ENCODE data around the gene COX7A1. TPM values are rescaled to one million over a fixed set of nuclear protein-coding genes. Genes with fewer than 3 reads are reported as not detected.

Gene COX7A1
- total RNA-seq, 2 experiments from 2014 or later: not detected

GRCh38 chr19:36115453-36116343 lies 36.5 kb downstream of the COX7A1 start, which contains the start of gene TBCB:
TSS of gene TBCB (plus strand) at chr19:36115468. CDS start at chr19:36115561, 93 bp downstream.
- POLR2A ChIA-PET: interaction anchor here (0.7 to 1.0 kb wide), 2 partner anchors 12 to 54 kb away, joined by 3 read pairs; no protein-coding TSS in a partner anchor
- peaks cover 36% of the 10 kb centered on the region for H3K36me3 Mint-ChIP-seq (ENCODE audit: low read depth)

GRCh38 chr19:36114721-36115452 lies 37.4 kb downstream of the COX7A1 start, which contains the start of gene POLR2I:
TSS of gene POLR2I (minus strand) at chr19:36114875. CDS start at chr19:36114856, 19 bp downstream.
- peaks cover 34% of the 10 kb centered on the region for H3K36me3 Mint-ChIP-seq (ENCODE audit: low read depth)
- POLR2A ChIA-PET: interaction anchor here (0.7 to 1.0 kb wide), 2 partner anchors 13 to 53 kb away, joined by 3 read pairs; no protein-coding TSS in a partner anchor
- H3K4me1 Mint-ChIP-seq: peaks cover 41% of the 10 kb centered on the region
- H3K9me3 Mint-ChIP-seq: no peaks in the 10 kb centered on the region
- H3K4me3 Mint-ChIP-seq: peak within 1 kb of the TSS; percentile 98
- H3K27ac Mint-ChIP-seq: peak within 1 kb of the TSS; percentile 95
- peak; percentile 100 for DNase-seq
- CTCF ChIA-PET: interaction anchor here (0.6 to 7.3 kb wide), 4 partner anchors 11 to 97 kb away, joined by 3 to 47 read pairs (median 6); no protein-coding TSS in a partner anchor
- no peaks in the 10 kb centered on the region for H3K27me3 Mint-ChIP-seq

More at GRCh38 chr19:36115453-36116343, 36.5 kb downstream of the COX7A1 start, which contains the start of gene TBCB:
- H3K27ac Mint-ChIP-seq: peak within 1 kb of the TSS; percentile 95
- H3K27me3 Mint-ChIP-seq: no peaks in the 10 kb centered on the region
- DNase-seq: peak; percentile 90
- peak within 1 kb of the TSS; percentile 98 for H3K4me3 Mint-ChIP-seq
- H3K9me3 Mint-ChIP-seq: no peaks in the 10 kb centered on the region
- CTCF ChIA-PET: interaction anchor here (0.6 to 7.3 kb wide), 4 partner anchors 11 to 96 kb away, joined by 3 to 47 read pairs (median 6); no protein-coding TSS in a partner anchor
- peaks cover 43% of the 10 kb centered on the region for H3K4me1 Mint-ChIP-seq

- Mint-ChIP-seq H3K4me1 (peaks cover 39% of the 10 kb centered on the region), H3K27ac (peak overlapping the region; percentile 95), H3K9me3 (no peaks in the 10 kb centered on the region), H3K36me3 (ENCODE audit: low read depth) (peaks cover 28% of the 10 kb centered on the region), H3K4me3 (peak overlapping the region; percentile 98), H3K27me3 (no peaks in the 10 kb centered on the region)
- ChIA-PET CTCF (interaction anchor here (1.6 to 7.3 kb wide), 2 partner anchors 10 to 13 kb away, joined by 9 to 47 read pairs; no protein-coding TSS in a partner anchor), POLR2A (interaction anchor here (1.0 kb wide), 1 partner anchor 14 kb away, joined by 3 read pairs; no protein-coding TSS in a partner anchor)
- DNase-seq: peak; percentile 41
These were observed 38.1 kb downstream of the COX7A1 start for GRCh38 chr19:36113894-36114720.

GRCh38 chr19:36113425-36113824 lies 38.8 kb downstream of the COX7A1 start:
- H3K4me3 Mint-ChIP-seq: peak overlapping the region; percentile 98
- H3K27ac Mint-ChIP-seq: no peak overlapping the region
- H3K9me3 Mint-ChIP-seq: no peaks in the 10 kb centered on the region
- POLR2A ChIA-PET: no interaction called here
- H3K4me1 Mint-ChIP-seq: peaks cover 39% of the 10 kb centered on the region
- CTCF ChIA-PET: interaction anchor here (7.3 kb wide), 1 partner anchor 13 kb away, joined by 47 read pairs; no protein-coding TSS in a partner anchor
- H3K36me3 Mint-ChIP-seq (ENCODE audit: low read depth): peaks cover 25% of the 10 kb centered on the region
- no peak for DNase-seq
- H3K27me3 Mint-ChIP-seq: no peaks in the 10 kb centered on the region

- ChIA-PET CTCF (interaction anchor here (7.3 kb wide), 1 partner anchor 14 kb away, joined by 47 read pairs; no protein-coding TSS in a partner anchor), POLR2A (no interaction called here)
- no peak for DNase-seq
- Mint-ChIP-seq H3K4me1 (peaks cover 36% of the 10 kb centered on the region), H3K27ac (no peak overlapping the region), H3K27me3 (no peaks in the 10 kb centered on the region), H3K36me3 (ENCODE audit: low read depth) (peaks cover 21% of the 10 kb centered on the region), H3K4me3 (peak overlapping the region; percentile 98), H3K9me3 (no peaks in the 10 kb centered on the region)
These were observed 39.6 kb downstream of the COX7A1 start for GRCh38 chr19:36112678-36113077.

GRCh38 chr19:36111200-36111539 lies 41.1 kb downstream of the COX7A1 start:
- no peak for DNase-seq
- ChIA-PET POLR2A (no interaction called here), CTCF (no interaction called here)
- Mint-ChIP-seq H3K27ac (no peak overlapping the region), H3K9me3 (no peaks in the 10 kb centered on the region), H3K4me3 (no peak overlapping the region), H3K27me3 (no peaks in the 10 kb centered on the region), H3K4me1 (peaks cover 22% of the 10 kb centered on the region), H3K36me3 (ENCODE audit: low read depth) (peaks cover 16% of the 10 kb centered on the region)

- CTCF ChIA-PET: no interaction called here
These were observed 41.6 kb downstream of the COX7A1 start, which contains the start of gene OVOL3 for GRCh38 chr19:36110487-36111199. TSS of gene OVOL3 (plus strand) at chr19:36111143. CDS start at chr19:36111203, 60 bp downstream.

GRCh38 chr19:36108684-36109083 lies 43.6 kb downstream of the COX7A1 start:
- ChIA-PET POLR2A (no interaction called here), CTCF (interaction anchor here (0.6 to 1.6 kb wide), 3 partner anchors 19 to 692 kb away, joined by 3 to 6 read pairs (median 4); no protein-coding TSS in a partner anchor)
- no peaks in the 10 kb centered on the region for H3K9me3 Mint-ChIP-seq
- H3K36me3 Mint-ChIP-seq (ENCODE audit: low read depth): peaks cover 16% of the 10 kb centered on the region
- H3K27me3 Mint-ChIP-seq: no peaks in the 10 kb centered on the region
- H3K4me1 Mint-ChIP-seq: peaks cover 8% of the 10 kb centered on the region
- no peak overlapping the region for H3K4me3 Mint-ChIP-seq
- H3K27ac Mint-ChIP-seq: no peak overlapping the region
- DNase-seq: no peak

More at GRCh38 chr19:36110487-36111199, 41.6 kb downstream of the COX7A1 start, which contains the start of gene OVOL3:
- POLR2A ChIA-PET: no interaction called here
- Mint-ChIP-seq H3K9me3 (no peaks in the 10 kb centered on the region), H3K27me3 (no peaks in the 10 kb centered on the region), H3K27ac (no peak within 1 kb of the TSS), H3K36me3 (ENCODE audit: low read depth) (peaks cover 16% of the 10 kb centered on the region), H3K4me3 (no peak within 1 kb of the TSS), H3K4me1 (peaks cover 18% of the 10 kb centered on the region)
- DNase-seq: no peak

GRCh38 chr19:36106991-36107390 lies 45.3 kb downstream of the COX7A1 start:
- no peaks in the 10 kb centered on the region for H3K4me1 Mint-ChIP-seq
- no peaks in the 10 kb centered on the region for H3K27me3 Mint-ChIP-seq
- H3K4me3 Mint-ChIP-seq: no peak overlapping the region
- no peaks in the 10 kb centered on the region for H3K9me3 Mint-ChIP-seq
- H3K27ac Mint-ChIP-seq: peak overlapping the region; percentile 27
- ChIA-PET POLR2A (no interaction called here), CTCF (interaction anchor here (1.4 to 1.6 kb wide), 2 partner anchors 19 to 21 kb away, joined by 3 to 6 read pairs; no protein-coding TSS in a partner anchor)
- H3K36me3 Mint-ChIP-seq (ENCODE audit: low read depth): peaks cover 23% of the 10 kb centered on the region
- DNase-seq: no peak

- Mint-ChIP-seq H3K4me3 (no peak overlapping the region), H3K27me3 (no peaks in the 10 kb centered on the region), H3K9me3 (no peaks in the 10 kb centered on the region), H3K4me1 (no peaks in the 10 kb centered on the region), H3K36me3 (ENCODE audit: low read depth) (peaks cover 23% of the 10 kb centered on the region), H3K27ac (peak overlapping the region; percentile 39)
- no peak for DNase-seq
- ChIA-PET POLR2A (no interaction called here), CTCF (interaction anchor here (0.7 to 1.1 kb wide), 3 partner anchors 26 to 1631 kb away, joined by 3 read pairs; no protein-coding TSS in a partner anchor)
These were observed 45.8 kb downstream of the COX7A1 start for GRCh38 chr19:36106441-36106840.

GRCh38 chr19:36103842-36104552 lies 48.2 kb downstream of the COX7A1 start:
- ChIA-PET POLR2A (no interaction called here), CTCF (interaction anchor here (1.0 to 1.8 kb wide), 4 partner anchors 11 to 445 kb away, joined by 3 to 9 read pairs (median 4); partner anchors contain the start of genes POLR2I and TBCB)
- H3K27me3 Mint-ChIP-seq: no peaks in the 10 kb centered on the region
- H3K36me3 Mint-ChIP-seq (ENCODE audit: low read depth): peaks cover 25% of the 10 kb centered on the region
- H3K4me1 Mint-ChIP-seq: no peaks in the 10 kb centered on the region
- no peaks in the 10 kb centered on the region for H3K9me3 Mint-ChIP-seq
- DNase-seq: no peak
- no peak overlapping the region for H3K27ac Mint-ChIP-seq
- no peak overlapping the region for H3K4me3 Mint-ChIP-seq
